NCI-H748 treated with DMSO at 0.1 percent for 48 hours (cell line): ENCODE measurements around the gene PEAK1.

Experiments used
- DNase-seq: peaks from one replicate; lab custom pipeline; 2025; lab: John Stamatoyannopoulos, UW

PEAK1 gene

DNA sequence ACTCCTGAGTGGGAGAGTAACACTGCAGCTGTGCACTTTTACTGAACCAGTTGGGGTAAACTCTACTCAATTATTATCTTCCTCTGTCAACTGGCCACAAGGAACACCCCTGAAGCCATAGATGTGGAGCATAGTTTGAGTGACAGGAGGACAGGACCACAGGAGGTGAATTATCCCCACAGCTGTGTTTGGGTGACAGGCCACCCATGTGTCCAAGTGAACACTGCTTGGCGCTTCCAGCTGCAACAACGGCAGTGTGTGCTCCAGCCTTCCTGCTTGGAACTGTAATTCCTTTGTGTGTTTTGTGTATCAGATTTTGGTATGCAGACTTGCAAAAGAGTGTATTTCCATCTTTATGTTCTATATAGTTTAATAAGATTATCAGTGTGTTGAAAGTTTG is 328.8 kb downstream of the PEAK1 start:
- DNase-seq = no peak

DNA sequence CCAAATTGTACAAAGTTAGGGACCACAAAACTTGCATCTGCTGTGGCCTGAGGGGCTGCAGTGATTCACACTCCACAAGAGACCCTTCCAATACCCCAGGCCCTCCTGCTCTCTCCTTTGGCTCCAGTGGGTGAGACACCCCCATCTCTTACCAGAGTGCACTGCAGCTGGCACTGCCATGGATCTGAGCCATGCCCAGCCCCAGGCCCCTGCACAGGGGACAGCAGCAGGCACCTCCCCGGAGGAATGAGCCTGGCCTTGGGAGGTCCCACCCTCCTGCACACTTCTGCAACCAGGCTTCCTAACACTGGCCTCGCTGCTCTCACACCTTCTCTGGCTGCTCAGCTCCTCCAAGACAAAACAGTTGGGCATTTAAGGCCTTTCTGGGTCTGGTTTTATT is 332.7 kb downstream of the PEAK1 start:
- DNase-seq = no peak

DNA sequence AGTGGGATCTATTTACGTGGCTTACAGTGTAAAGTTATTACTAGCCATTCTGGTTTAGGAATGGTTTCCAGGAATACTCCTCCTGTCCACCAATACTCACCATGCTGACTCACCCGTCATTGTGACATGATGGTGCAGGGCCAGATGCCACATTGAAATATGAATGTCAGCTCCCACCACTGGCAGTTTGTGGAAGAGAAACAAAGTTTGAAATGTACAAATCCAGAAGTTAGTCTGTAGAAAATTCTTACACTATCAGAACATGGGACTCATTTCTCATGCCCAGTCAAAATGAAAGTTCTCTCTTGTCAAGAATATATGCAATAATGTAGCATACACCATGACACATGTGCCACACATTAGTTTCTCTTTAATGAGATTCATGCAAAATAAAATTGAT is 334.6 kb downstream of the PEAK1 start:
- no peak for DNase-seq

DNA sequence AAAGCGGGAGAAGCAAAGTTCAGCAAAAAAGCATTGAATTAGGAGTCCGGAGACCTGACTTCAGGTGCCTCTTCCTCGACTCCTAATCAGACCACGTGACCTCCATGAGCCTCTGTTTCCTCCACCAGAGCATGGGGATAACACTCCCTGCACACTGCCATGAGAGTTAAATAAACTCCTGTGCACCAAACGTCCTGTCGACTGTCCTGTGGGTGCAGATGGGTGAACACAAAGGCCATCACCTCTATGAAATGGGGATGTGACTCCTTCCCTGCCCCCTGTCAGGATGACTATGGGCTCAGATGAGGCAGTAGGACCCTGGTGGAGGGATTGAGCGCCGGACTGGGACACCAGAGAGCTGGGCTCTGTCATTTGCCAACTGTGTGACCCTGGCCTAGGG is 335.5 kb downstream of the PEAK1 start:
- DNase-seq = no peak

DNA sequence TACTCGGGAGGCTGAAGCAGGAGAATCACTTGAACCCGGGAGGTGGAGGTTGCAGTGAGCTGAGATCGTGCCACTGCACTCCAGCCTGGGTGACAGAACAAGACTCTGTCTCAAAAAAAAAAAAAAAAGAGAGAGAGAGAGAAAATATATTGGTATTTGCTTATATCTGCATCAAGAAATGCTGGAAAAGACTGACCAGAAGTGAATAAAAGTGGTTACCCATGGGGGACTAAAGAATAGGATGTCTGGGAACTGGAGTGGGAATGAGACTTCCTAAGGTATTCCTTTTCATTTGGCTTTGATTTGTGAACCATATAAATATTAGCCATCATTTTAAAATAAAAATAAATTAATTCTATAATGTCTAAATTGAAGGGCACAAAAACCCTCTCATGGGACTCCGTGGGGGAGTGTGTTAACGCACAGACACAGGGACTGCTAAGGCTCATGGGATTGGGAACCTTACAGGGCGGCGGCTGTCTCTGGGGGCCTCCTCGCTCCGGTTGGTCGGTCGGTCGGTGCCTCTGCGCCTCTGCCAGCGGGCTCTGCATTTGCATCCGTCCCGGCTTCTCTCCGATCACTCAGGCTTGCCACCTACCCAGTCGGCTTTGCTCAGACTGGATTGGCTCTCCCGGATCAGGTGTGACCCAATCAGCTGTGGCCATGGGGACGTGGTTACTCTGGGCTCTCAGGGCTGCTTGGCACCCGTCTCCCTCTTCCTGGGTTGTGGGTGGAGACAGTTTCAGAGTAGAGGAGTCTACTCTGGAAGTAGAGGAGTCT is 336.3 kb downstream of the PEAK1 start:
- peak; percentile 65 for DNase-seq

DNA sequence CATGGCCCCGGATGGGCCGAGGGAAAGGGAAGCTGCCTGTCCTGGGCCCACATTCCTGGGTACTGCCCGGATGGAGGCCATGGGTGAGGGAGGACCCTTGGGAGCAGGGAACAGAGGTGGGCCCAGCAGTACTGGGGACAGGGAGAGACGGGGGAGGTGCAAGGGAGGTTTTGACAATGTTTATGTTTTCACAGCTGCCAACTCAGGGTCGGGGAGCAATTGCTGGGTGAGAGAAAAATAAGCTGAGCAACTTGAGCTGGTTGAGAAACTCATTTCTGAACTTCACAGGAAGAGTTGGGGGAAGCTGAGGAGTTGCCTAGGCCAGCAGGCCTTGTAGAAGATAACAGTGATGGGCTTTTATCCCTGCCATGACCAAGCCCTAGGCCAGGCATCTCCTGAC is 337.9 kb downstream of the PEAK1 start:
- DNase-seq = no peak

DNA sequence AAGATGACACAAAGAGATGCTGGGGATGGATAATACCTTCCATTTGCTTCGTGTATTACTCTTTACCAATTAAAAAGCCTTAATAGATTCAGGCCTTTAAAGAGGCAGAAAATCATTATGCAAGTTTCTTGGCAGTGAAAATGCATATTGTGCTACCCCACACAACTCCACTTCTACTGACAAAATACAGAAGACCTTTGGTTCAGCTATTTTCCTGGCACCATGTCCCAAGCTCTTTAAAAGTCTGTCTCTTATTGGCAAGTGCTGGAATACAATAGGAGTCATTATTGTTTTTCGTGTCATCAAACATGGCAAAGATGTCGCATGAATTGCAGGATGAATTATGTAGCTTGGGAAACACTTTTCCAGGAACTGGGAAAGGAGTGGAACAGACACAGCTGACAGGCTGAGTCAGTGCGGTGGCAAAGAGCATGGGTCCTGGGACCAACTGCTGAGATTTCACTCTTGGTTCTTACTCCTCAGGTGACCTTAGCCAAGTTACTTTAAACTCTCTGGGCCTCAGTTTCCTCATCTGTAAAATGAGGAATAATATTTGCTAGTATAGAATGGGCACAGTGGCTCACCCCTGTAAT is 343.5 kb downstream of the PEAK1 start:
- DNase-seq = no peak

DNA sequence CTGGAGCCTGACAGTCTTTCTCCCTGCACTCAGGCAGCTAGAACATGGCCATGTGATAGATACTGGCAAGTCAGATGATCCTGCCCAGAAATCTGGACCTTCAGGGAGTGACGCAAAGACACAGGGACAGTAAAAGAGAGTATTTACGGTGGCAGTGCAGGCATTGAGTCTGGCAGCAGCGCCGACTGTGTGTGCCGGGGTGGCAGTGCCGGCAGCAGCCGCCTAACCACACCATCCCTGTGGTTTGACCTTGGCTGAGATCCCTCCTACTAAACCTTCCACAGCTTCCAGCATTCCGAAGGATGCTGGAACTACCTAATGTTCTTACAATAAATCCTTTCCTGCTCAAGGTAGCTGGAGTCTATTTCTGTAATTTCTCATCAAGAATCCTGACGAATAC is 344.4 kb downstream of the PEAK1 start:
- no peak for DNase-seq

DNA sequence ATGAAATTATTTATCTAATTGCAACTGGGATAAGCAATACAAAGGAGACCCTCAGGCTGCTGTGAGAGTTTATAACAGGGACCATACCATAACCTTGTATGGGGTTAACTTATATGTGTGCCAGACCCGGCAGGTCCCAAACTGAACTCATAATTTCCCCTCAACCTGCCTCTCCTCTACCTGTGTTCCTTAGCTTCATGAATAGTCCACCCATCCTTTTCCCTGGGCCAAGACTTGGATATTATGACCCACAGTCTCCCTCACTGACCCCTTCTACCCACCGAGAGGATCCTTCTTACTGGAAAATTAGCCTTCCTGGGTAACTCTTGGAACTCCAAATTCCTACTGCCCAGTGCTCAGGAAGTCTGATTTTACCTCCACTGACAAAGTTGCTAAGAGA is 345.6 kb downstream of the PEAK1 start:
- DNase-seq = no peak

DNA sequence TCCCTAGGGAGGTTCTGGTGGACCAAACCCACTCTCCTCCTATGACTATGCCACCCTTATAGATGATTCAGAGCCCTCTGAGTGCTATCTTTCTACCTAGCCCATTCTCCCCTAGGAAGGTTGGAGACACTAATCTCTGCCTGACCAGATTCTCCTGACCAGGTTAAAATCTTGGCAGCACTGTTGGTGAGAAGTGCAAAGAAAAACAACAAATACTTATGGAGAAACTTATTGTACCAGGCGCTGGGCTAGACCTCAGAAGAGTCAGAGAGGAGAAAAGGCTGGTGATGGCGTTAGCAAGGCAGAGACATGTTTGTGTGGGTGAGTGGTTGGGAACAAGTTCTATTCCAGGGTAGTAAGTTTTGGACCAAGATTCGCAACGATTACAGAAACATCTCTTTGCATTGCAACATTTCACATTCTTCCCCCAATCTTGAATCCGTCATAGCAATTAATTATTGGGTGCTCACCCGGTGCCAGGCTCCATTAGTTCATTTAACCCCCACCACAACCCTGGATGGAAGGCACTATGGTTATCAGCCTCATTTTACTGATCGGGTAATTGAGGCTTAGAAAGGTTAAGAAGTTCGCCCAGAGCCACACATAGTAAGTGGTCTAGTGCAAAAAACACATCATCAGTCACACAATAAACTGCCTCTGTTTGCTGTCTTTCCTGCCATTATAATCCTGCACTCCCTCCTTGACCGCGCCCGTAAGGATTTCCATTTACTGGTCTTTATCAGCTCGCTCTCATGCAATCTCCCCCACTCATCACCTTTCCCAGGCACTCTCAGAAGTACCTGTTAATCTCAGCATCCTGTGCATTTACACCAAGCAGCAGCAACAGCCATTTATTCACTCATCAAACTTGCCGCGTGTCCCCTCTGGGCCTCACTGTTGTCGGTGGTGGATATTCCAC is 348.3 kb downstream of the PEAK1 start:
- DNase-seq = no peak

DNA sequence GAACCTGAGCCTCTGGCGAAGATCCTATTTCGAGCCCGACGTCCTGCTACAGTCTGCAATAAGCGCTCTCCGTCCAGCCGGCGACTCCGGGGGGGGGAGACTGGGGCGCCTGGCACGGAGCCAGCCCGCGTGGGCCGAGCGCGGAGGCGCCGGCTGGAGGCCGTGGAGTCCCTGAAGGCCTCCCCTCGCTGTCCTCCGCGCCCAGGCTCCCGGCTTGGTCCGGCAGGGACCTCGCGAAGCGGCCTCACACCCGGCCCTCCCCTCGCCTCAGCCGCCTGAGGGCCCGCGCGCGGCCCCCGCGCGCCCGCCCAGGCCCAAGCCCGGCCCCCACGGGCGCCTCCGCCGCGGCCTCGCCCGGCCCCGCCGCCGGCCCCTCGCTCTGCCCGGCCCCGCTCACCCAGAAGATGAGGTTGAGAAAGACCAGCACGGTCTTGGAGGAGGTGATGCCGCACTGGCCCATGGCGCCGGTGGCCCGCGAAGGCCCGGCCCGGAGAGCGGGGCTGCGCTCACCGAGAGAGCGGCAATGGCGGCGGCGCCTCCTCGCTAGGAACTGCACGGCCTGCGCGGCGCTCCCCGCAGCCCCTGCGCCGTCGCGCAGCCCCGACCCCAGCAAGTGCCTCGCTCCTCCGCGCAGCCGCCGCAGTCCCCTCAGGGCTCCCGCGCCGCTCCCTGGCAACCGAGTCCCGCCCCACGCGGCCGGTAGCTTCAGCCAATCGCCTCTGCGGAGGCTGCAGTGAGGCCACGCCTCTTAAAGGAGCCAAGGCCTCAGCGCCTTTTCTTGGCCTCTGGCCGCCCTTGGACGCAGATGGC is 349.2 kb downstream of the PEAK1 start, which contains the start of gene TSPAN3:
Gene TSPAN3, minus strand, starts transcription at position 615 of the 810 bp plus-strand sequence. Its CDS starts 155 bp downstream, at position 460.
- peak; percentile 68 for DNase-seq

DNA sequence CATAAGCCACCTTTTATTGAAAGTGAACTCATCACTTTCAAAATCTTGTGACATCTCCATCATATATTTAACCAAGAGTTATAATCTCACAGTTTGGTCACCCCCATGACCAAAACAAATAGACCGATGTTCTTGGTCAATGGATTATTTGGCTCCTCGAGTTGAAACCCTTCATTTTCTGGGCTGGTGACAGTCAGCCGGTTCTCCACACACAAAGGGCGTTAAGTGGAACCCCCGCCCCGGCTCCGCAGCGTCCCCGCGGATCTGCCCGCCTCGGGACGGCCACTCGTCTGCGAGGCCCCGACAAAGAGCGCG is 349.8 kb downstream of the PEAK1 start:
- DNase-seq = no peak

DNA sequence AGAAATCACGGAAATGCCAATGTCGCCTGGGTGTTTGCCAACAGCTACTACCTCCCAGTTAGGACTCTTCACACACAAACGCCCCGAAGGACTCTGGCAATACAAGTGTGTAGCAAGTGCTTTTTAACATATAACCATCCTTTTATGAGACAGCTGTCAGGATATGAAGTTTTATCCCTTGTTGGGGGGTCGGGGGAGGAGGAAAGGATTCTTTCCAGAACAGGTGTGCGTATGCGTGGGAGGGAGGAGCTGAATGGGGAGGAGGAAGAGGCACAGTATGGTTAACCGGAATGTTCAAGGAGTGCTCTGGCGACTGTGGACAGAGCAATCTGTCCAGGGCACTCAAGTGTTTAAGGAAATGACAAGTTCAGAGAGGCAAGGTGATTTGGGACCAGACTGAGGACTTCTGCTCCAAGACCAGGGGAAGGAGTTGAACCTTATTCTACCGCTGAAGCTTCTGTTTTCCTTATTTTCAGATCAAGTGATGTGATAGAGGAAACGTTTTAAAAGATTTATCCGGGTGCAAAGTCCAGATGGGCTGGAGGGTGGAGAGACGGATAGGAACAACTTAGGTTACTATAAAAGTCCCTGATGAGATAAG is 350.3 kb downstream of the PEAK1 start:
- no peak for DNase-seq

DNA sequence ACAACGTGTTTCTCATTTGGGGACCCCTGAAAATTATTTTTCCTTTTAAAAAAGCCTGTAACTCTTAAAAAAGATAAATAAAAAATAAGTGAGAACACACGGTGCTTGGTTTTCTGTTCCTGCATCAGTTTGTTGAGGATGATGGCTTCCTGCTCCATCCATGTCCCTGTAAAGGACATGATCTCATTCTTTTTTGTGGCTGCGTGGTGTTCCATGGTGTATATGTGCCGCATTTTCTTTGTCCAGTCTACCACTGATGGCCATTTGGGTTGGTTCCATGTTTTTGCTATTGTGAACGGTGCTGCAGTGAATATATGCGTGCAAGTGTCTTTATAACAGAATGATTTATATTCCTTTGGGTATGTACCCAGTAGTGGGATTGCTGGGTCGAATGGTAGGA is 351.3 kb downstream of the PEAK1 start:
- DNase-seq = no peak

DNA sequence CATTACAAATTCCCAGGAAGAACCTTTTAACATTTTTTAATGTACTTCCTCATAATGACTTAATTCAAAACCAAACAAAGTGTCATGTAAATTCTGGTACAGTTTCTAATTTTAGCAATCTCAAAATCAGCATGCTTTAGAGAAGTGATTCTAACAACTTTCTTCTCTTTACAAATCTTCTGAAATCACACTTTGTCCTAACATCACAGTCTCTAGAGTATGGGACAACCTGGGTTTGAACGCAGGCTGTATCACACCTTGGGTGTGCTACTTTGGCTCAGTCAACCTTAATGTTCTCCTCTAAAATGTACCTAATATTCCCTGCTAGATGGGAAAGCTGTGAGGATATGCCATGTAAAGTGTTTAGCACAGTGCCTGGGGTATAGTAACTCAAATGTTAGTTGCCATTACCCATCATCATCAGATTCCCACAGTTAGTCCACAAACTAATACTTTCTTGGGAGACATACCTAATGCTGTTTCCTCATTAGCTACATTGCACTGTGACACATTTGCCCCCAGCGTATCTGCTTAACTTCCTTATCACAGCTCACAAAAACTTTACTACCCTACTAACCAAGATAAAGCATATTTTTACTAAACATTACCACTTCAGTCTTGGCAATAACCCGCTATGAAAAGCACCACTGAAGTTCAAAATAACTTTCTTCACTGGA is 352.1 kb downstream of the PEAK1 start:
- no peak for DNase-seq

DNA sequence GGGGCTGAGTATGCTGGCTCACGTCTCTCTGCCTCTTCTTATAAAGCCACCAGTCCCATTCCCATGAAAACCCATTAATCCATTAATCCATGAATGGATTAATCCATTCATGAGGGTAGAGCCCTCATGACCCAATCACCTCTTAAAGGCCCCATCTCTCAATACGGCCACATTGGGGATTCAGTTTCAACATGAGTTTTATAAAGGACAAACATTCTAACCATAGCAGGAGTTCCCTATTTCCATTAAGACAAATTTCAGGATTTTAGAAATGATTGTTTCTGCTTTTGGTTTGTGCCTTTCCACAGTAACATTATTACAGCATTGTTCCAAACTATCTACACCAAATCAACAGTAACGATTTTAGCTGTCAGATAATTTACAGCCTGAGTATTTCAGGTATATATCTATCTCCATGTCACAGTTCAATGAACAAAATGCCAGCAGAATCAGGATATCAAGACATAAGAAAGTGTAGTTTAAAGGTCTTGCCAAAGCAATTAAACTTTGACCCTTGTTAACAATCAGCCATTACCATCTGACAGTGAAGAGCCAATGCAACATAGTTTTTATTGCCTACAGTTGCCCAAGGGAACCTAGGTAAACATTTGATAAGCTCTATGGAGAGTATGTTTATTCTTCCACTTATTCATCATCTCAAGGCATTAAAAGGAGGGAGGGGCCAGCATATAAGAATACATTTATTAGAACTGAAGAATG is 352.8 kb downstream of the PEAK1 start:
- no peak for DNase-seq

DNA sequence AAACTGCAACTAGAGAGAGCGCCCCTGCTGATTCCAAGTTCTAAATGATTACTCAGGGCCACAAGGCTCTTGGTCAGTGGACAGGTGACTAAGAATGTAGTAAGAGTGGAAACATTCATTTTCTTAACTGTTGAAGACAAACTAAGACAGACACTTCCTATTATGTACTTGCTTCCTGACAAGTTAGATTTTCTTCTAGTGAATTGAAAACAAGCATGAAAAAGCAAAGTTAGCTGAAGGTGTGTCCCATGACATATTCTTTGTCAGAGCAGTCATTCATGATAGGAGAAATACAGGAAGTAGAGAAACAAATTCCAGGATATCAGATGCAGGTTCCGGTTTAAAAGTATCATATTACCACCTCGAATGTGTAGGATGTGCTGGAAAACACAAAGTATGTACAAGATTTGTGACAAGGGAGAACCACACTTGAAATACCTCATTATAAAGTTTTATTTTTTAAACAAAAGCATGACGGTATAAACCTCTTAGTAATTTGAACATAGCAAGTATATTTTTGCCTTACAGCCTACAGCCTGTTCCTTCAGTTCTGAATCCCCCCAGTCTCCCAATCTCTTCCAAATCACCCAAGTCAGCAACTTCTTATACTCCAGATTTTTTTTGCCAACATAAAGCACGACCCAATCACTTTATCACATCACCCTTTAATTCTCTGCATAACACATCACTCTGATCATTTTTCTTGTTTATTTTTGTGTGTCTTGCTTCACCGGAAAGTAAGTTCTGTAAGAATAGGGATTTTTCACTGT is 355.2 kb downstream of the PEAK1 start:
- no peak for DNase-seq

DNA sequence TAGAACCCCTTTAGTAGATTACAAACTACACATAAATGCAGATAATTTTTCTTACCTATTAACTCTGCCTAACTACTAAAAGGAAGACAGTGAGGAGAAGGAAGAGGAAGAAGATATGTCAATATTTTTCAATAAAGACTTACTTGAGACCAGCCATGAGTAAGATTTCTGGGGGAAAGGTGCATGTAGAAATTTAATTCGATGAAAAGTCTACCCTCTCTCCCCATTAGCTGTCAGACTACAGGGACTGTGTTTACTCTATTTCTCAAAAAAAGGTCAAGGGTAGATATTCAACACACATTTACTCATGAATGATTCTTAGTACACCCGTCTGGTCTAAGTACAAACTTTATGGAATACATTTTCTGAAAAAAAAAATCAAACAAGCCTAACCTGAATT is 355.8 kb downstream of the PEAK1 start:
- DNase-seq = no peak

DNA sequence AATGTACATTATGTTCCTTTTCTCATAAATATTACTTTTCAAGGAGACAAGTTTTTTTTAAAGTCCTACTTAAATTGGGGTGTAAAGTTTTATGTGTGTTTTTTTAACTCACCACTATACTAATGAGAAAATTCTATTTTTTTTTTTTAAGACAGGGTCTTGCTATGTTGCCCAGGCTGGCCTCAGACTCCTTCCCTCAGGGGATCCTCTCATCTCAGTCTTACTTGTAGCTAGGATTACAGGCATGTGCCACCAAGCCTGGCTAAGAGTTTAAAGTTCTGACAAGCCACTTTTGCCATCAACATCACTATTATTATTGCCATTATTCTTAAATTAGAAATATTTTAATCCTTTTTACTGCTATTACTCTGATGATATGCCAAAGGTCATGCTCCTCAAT is 356.7 kb downstream of the PEAK1 start:
- DNase-seq = no peak

DNA sequence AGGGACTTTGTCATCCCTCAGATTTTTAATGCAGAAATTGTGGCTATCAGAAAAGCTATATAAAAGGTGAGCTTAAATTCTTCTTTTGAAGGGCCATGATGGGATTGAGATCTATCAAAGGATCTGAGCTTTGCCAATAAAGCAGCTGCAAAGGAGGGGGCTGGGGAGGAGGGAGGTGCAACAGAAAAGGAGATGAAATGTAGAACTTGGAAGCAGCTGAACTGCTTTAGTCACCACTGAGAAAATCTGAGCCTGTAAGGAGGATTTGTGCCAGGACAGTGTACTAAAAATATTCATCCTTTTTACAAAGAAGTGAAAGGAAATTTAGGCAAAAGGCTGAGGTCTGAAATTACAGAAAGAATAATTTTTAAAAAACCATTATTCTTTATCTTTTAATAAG is 359.4 kb downstream of the PEAK1 start:
- no peak for DNase-seq
